ENCODE measurements around the gene TMEM53.

DNA sequence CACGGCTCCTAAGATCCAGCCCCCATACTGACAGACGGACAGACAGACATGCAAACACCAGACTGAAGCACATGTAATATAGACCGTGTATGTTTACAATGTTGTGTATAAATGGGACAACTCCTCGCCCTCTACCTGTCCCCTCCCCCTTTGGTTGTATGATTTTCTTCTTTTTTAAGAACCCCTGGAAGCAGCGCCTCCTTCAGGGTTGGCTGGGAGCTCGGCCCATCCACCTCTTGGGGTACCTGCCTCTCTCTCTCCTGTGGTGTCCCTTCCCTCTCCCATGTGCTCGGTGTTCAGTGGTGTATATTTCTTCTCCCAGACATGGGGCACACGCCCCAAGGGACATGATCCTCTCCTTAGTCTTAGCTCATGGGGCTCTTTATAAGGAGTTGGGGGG is 23.2 kb downstream of the TMEM53 start:
- TF ChIP-seq, protein P1, sequence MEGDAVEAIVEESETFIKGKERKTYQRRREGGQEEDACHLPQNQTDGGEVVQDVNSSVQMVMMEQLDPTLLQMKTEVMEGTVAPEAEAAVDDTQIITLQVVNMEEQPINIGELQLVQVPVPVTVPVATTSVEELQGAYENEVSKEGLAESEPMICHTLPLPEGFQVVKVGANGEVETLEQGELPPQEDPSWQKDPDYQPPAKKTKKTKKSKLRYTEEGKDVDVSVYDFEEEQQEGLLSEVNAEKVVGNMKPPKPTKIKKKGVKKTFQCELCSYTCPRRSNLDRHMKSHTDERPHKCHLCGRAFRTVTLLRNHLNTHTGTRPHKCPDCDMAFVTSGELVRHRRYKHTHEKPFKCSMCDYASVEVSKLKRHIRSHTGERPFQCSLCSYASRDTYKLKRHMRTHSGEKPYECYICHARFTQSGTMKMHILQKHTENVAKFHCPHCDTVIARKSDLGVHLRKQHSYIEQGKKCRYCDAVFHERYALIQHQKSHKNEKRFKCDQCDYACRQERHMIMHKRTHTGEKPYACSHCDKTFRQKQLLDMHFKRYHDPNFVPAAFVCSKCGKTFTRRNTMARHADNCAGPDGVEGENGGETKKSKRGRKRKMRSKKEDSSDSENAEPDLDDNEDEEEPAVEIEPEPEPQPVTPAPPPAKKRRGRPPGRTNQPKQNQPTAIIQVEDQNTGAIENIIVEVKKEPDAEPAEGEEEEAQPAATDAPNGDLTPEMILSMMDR (IDR thresholded peaks at IDR 0.05), result no peak
- no peak for TF ChIP-seq POLR2A (IDR thresholded peaks at IDR 0.05)
